HEK293 (cell line): Measurements from ENCODE around the gene SLC26A8.

Experiments
- CTCF ChIA-PET: fragments of 350-600 bp; formaldehyde crosslinking; extraction: SDS; loops from one replicate; lab custom pipeline; 2021; ENCODE audit warnings: antibody characterized with exemption; lab: Yijun Ruan, JAX
- POLR2A ChIA-PET: fragments of 300-600 bp; formaldehyde crosslinking; extraction: SDS; loops from one replicate; lab custom pipeline; 2020; ENCODE audit warnings: antibody characterized with exemption, inconsistent platforms; lab: Yijun Ruan, JAX
- H3K27ac ChIP-seq: fragments of 200-500 bp; sonication (Bioruptor generic); 2 replicates; pipeline ENCODE4 v1.5.1; 2014; ENCODE audit warnings: low read depth, low read length, control low read depth, inconsistent platforms; ENCODE audit errors: extremely low read depth
- H3K36me3 ChIP-seq, 2 experiments: fragments of 200-500 bp in 1 of 2; sonication (Bioruptor generic) in 1 of 2; 1 replicate in 1 of 2; 2 replicates in 1 of 2; pipeline ENCODE4 v1.5.1; 2014 to 2017; ENCODE audit warnings: inconsistent platforms in 2 of 2, low read length in 2 of 2; ENCODE audit not compliant: control insufficient read depth in 2 of 2, insufficient read depth in 1 of 2
- H3K4me1 ChIP-seq: fragments of 200-500 bp; sonication (Bioruptor generic); 2 replicates; pipeline ENCODE4 v1.5.1; 2014; ENCODE audit warnings: mild to moderate bottlenecking, low read length, inconsistent platforms; ENCODE audit not compliant: control insufficient read depth, insufficient read depth
- H3K4me3 ChIP-seq: 2 replicates; pipeline ENCODE4 v1.5.1; 2011; ENCODE audit warnings: low read depth, mild to moderate bottlenecking, control low read depth, low read length, moderate library complexity
- H3K9me3 ChIP-seq: fragments of 200-500 bp; sonication (Bioruptor generic); 2 replicates; pipeline ENCODE4 v1.5.1; 2014; ENCODE audit warnings: low read depth, low read length, inconsistent platforms; ENCODE audit not compliant: control insufficient read depth, insufficient read depth
- ATF2 ChIP-seq: fragments of 450-650 bp; formaldehyde crosslinking; IDR thresholded peaks from 2 replicates; pipeline ENCODE4 v1.5.1; 2016; ENCODE audit warnings: missing biosample characterization, missing genetic modification characterization, low read depth
- IKZF3 ChIP-seq: fragments of 450-650 bp; IDR thresholded peaks from 2 replicates; pipeline ENCODE4 v1.5.0; 2018; ENCODE audit warnings: missing biosample characterization, mild to moderate bottlenecking, missing genetic modification characterization, moderate library complexity
- ZNF239 ChIP-seq: fragments of 450-650 bp; formaldehyde crosslinking; IDR thresholded peaks from 2 replicates; pipeline ENCODE4 v1.5.1; 2016; ENCODE audit warnings: missing biosample characterization, missing genetic modification characterization
- ZNF274 ChIP-seq, 2 experiments: fragments of 200-500 bp in 1 of 2; fragments of 450-650 bp in 1 of 2; sonication (Bioruptor generic) in 1 of 2; formaldehyde crosslinking in 1 of 2; IDR thresholded peaks; 2 replicates each; pipeline versions ENCODE4 v1.5.1 to v1.6.1; 2014 to 2016; ENCODE audit warnings: borderline replicate concordance in 1 of 2, inconsistent platforms in 1 of 2, low read length in 1 of 2, missing biosample characterization in 1 of 2, missing genetic modification characterization in 1 of 2
- ZNF473 ChIP-seq: fragments of 450-650 bp; formaldehyde crosslinking; IDR thresholded peaks from 2 replicates; pipeline ENCODE4 v1.5.1; 2017; ENCODE audit warnings: missing biosample characterization, missing genetic modification characterization
- ZNF560 ChIP-seq: fragments of 450-650 bp; formaldehyde crosslinking; IDR thresholded peaks from 2 replicates; pipeline ENCODE4 v1.5.1; 2017; ENCODE audit warnings: missing biosample characterization, missing genetic modification characterization, borderline replicate concordance
- ZNF580 ChIP-seq: fragments of 450-650 bp; formaldehyde crosslinking; IDR thresholded peaks from 2 replicates; pipeline ENCODE4 v1.5.1; 2016; ENCODE audit warnings: missing biosample characterization, missing genetic modification characterization
- ZNF623 ChIP-seq: fragments of 450-650 bp; formaldehyde crosslinking; IDR thresholded peaks from 2 replicates; pipeline ENCODE4 v1.5.1; 2016; ENCODE audit warnings: missing biosample characterization, missing genetic modification characterization
- ZNF704 ChIP-seq: fragments of 450-650 bp; formaldehyde crosslinking; IDR thresholded peaks from 2 replicates; pipeline ENCODE4 v1.5.1; 2016; ENCODE audit warnings: missing biosample characterization, missing genetic modification characterization
- ZXDB ChIP-seq: fragments of 450-650 bp; formaldehyde crosslinking; IDR thresholded peaks from 2 replicates; pipeline ENCODE4 v1.5.1; 2016; ENCODE audit warnings: missing biosample characterization, missing genetic modification characterization
- TF ChIP-seq, protein P1 (sequence below): fragments of 450-650 bp; formaldehyde crosslinking; conservative IDR thresholded peaks from 2 replicates; pipeline ENCODE4 v1.5.1; 2016; ENCODE audit warnings: low read depth, missing biosample characterization, missing genetic modification characterization

Gene SLC26A8

DNA sequence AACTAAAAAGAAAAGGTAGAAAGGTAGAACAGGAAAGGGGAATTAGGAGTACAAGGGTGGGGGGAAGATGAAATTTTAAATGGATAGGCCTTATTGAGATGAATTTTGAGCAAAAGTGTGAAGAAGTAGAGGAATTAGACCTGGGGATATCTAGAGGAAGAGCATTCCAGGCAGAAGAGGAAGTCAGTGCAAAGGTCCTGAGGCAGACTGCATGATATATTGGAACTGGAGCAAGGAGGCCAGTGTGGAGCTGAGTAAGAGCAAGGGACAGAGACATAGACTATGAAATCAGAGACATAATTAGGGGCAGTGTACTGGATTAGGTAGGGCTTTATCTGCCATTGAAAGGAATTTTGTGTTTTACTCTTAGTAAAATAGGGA is 43.6 kb upstream of the SLC26A8 start:
- H3K4me1 ChIP-seq, result peaks cover 29% of the 10 kb centered on the region
- ChIA-PET CTCF (interaction anchor here (0.6 to 11.1 kb wide), 3 partner anchors 27 to 331 kb away, joined by 3 to 85 read pairs (median 36); partner anchors contain the start of genes ARMC12 and MAPK14), POLR2A (no interaction called here)
- no peak overlapping the region for H3K27ac ChIP-seq
- no peaks in the 10 kb centered on the region for H3K9me3 ChIP-seq
- no peak overlapping the region for H3K4me3 ChIP-seq
- TF ChIP-seq ZNF623 (tag by site-specific recombination), result peak; percentile 99
- peak; percentile 60; the same call in 1 of the 2 replicates for TF ChIP-seq ZNF580
- TF ChIP-seq ZNF239 (tag by site-specific recombination), result 0 out of 2 replicates have a peak, but pooled peaks have one; percentile 38
- 0 out of 2 replicates have a peak, but pooled peaks have one; percentile 2 for TF ChIP-seq ZXDB (tag by site-specific recombination)
- no peak for TF ChIP-seq ATF2
- peaks cover 0 to 1% of the 10 kb centered on the region in 2 experiments; a peak in 1 of 3 replicates for H3K36me3 ChIP-seq

DNA sequence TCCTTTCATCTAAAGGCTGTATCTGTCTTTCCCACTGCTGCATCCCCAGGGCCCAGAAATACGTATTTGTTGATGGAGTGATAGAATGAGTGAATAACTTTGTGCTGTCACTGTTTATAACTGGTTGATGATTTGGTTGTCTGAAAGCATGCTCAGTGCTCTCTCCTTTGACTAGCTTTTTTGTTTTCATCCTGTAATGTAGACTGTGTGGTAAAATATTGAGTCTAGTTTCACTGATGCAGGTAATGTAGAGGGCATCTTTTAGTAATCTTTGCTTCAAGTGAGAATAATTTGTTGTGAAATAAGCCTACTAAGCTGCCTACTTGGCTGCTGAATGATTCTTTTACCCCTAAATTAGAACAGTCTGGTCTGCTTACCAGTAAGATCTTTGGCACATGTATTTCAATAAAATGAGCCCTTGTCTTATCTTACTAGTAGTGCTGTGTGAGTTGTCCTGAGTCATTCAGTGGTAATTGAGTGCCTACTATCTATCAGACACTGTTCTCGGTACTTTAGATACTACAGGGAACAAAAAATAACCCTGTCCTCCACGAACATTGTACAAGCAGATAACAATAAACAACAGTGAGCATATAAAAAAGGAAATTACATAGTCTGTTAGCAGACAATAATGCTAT is 43.1 kb upstream of the SLC26A8 start:
- Histone ChIP-seq H3K4me3 (no peak overlapping the region), H3K27ac (no peak overlapping the region), H3K9me3 (no peaks in the 10 kb centered on the region), H3K4me1 (peaks cover 27% of the 10 kb centered on the region), H3K36me3 (peaks cover 0 to 4% of the 10 kb centered on the region in 2 experiments; a peak in 1 of 3 replicates)
- TF ChIP-seq ZNF274 (IDR thresholded peaks at IDR 0.05; ENCODE audit: low read length) (no peak), ZNF274 (tag by site-specific recombination; IDR thresholded peaks at IDR 0.05; ENCODE audit: borderline replicate concordance) (no peak), ZNF560 (tag by site-specific recombination) (no peak), IKZF3 (tag by site-specific recombination) (no peak), ZXDB (tag by site-specific recombination) (0 out of 2 replicates have a peak, but pooled peaks have one; percentile 26), ZNF473 (tag by site-specific recombination) (no peak), ZNF704 (tag by site-specific recombination) (no peak)
- TF ChIP-seq, protein P1, sequence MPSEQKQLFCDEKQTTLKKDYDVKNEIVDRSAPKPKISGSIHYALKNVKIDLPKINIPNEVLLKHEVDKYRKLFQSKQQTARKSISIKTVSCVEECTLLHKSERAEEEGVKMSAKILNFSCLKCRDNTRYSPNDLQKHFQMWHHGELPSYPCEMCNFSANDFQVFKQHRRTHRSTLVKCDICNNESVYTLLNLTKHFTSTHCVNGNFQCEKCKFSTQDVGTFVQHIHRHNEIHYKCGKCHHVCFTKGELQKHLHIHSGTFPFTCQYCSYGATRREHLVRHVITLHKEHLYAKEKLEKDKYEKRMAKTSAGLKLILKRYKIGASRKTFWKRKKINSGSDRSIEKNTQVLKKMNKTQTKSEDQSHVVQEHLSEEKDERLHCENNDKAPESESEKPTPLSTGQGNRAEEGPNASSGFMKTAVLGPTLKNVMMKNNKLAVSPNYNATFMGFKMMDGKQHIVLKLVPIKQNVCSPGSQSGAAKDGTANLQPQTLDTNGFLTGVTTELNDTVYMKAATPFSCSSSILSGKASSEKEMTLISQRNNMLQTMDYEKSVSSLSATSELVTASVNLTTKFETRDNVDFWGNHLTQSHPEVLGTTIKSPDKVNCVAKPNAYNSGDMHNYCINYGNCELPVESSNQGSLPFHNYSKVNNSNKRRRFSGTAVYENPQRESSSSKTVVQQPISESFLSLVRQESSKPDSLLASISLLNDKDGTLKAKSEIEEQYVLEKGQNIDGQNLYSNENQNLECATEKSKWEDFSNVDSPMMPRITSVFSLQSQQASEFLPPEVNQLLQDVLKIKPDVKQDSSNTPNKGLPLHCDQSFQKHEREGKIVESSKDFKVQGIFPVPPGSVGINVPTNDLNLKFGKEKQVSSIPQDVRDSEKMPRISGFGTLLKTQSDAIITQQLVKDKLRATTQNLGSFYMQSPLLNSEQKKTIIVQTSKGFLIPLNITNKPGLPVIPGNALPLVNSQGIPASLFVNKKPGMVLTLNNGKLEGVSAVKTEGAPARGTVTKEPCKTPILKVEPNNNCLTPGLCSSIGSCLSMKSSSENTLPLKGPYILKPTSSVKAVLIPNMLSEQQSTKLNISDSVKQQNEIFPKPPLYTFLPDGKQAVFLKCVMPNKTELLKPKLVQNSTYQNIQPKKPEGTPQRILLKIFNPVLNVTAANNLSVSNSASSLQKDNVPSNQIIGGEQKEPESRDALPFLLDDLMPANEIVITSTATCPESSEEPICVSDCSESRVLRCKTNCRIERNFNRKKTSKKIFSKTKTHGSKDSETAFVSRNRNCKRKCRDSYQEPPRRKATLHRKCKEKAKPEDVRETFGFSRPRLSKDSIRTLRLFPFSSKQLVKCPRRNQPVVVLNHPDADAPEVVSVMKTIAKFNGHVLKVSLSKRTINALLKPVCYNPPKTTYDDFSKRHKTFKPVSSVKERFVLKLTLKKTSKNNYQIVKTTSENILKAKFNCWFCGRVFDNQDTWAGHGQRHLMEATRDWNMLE, result no peak
- ChIA-PET POLR2A (interaction anchor here (0.9 kb wide), 1 partner anchor 38 kb away, joined by 3 read pairs; no protein-coding TSS in a partner anchor), CTCF (interaction anchor here (0.5 to 11.1 kb wide), 3 partner anchors 27 to 220 kb away, joined by 3 to 85 read pairs (median 36); partner anchors contain the start of gene MAPK14)
